ENCODE results near the gene TMEM100.

The TMEM100 gene, protein sequence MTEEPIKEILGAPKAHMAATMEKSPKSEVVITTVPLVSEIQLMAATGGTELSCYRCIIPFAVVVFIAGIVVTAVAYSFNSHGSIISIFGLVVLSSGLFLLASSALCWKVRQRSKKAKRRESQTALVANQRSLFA

DNA sequence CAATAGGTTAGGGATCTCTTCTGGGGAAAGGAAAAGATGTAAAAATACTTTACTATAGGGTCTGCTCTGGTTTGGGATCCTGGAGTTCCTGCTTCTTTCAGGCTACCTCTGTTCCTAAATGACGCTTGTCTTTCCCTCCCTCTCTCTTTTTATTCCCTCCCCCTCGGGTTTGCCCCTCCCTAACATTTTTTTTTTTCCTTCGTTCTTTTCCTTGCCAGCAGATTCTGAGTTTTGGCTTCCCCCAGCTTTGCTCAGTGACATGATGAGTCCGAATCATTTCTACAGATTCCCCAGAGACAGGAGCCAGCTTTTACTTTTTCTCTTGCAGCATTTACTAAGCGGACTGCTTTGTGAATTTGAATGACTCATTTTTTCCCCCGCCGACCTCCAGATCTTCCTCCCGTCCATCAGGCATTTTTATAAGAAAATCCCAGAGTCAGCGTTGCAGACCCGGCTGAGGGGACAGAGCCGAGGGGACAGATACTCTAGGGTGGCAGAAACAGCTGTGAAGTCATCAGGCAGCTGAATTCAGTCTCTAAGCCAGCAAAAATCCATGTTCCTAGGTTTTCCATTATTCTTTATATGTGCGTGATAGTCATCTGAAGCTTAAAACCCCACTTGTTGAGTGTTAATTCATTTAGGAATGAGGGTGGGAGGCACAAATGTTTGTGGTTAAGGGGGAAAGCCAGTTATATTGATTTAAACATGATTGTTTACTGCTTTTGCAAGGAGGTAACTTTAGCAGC lies at the start of gene TMEM100:
Gene TMEM100 (minus strand): TSS at position 123 of the 746 bp plus-strand sequence. CDS start 1,794 bp downstream, outside the sequence.
- no peak for DNase-seq

DNA sequence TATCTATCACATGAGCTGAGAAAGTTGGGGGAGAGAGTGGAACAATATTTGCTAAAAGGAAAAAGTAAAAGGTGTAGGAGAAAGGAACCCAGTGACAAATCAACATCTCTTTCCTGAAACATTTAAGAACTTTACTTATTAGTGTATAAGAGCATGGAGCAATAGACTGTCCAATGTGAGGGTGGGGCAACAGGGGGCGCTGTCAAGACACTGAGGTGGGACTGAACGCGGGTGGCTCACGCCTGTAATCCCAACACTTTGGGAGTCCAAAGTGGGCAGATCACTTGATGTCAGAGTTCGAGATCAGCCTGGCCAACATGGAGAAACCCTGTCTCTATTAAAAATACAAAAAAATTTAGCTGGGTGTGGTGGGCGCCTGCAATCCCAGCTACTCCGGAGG lies 49.4 kb upstream of the TMEM100 start:
- DNase-seq = no peak

DNA sequence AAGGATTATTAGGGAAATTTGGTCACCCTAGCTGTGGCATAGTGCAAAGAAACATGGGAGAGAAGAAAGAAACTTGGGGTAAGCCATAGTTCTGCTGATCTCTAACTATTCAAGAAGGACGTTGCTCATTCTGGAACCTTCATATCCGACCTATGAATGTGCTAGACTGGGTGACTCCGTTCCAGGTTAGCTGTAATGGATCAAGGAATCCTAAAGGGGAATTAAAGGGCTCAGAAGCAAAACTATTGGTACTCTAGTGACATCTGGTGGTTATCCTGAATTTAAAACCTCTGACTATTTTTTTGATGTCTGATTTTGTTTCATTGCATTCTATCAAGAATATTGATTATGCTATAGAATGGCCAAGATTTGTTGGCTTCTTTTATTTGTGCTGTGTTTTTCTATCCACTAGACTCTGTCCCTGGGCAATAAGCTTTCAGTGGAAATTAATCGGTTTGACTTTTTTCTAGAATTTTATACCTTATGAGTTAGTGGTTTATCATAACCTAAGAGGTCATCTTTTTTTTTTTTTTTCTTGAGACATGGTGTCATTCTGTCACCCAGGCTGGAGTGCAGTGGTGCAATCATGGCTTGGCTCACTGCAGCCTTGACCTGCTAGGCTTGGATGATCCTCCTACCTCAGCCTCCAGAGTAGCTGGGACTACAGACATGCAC lies 47.7 kb upstream of the TMEM100 start:
- DNase-seq = no peak

DNA sequence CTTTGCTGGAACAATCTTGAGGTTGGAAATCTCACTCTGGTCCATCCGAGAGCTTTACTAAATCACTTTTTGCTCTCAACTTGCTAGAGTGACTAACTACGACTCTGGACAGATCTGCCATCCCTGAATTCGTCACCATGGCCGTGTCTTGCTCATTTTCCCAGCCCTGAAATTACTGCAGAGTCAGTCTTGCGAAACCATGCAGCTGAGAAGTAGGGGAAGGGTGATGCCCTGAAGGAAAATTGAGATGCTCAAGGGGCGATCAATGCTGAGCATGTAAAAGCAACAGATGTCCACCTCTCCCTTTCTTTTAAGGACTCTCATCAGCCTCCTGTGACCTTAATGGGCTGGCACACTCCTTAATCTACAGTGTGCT lies 46.9 kb upstream of the TMEM100 start:
- no peak for DNase-seq

DNA sequence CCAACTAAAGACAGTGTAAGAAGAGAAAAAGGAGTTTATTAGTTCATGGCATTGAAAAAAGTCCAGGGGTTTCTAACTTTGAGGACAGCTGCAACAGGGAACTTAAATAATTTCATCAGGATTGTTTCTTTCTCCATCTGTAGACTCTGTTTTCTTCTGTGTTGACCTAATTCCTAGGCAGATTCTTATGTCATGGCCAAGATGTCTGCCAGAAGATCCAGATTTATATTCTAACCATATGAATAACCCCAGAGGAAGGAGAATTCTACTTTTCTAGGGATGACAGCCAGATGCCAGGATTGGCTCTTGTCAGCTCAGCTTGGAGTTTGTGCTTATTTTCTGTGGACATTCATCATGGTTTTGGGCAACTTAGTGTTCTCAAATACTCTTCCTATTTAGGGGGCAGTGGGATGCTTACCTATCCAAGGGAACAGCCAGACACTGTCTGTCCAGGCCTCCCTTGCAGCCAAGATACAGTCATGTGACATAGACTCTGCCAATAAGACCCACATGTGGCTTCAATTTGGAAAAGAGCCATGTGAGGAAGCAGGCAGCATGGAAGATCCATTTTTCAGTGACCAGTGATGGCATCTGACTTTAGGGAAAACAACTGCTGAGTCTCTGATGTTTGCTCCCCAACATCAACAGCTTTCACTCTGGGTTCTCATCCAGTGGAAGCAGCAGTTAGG lies 46.4 kb upstream of the TMEM100 start:
- no peak for DNase-seq

DNA sequence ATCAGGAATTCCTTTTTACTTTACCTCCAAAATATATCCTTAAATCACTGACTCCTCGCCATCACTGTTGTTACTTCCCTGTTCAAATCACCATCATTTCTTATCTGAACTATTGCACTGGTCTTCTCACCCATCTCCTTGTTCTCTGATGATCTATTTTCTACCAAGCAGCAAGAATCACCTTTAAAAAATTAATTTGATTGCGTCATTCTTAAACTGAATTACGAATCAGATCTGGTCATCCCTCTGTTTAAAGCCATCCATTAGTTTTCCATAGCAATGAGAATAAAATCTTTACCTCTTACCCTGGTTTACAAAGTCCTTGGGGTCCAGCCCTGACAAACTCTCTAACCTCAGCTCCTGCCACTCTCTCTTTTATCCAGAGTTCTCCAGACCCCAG lies 42.8 kb upstream of the TMEM100 start:
- DNase-seq = no peak

DNA sequence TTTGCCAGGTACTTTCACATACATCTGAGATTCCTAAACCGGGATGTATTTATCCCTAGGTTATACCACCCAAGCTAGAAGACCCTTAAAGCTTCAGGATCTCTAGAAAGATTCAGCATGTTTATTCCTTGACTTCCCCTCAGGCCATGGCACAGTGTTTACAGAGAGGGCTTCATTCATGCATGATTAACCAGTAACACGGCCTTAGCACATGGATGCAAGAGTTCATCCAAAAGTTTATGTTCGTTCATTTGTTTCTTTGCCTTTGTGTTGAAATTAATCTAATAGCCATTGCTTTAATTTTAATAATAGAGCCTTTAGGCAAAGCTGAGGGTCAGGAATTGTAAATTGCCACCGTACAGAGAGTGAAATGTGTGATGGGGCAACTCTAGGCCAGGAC lies 41.9 kb upstream of the TMEM100 start:
- no peak for DNase-seq

DNA sequence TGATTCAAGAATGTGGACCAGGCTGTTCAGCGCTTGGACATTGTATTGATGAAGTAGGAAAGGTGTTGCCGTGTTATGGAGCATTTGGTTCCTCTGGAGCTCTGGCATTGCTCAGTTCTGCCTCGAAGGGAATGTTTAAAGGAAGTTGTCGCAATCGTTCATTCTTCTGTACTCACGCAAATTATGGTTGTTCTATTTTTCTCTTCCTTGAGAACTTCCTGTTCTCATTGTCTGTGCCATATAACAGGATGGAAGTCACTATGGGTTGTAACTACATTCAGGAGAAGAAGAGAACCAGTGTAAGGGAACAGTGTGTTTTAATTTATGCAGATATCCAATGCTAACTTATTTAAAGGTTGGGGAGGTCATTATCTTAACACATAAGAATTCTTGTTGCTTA lies 41.2 kb upstream of the TMEM100 start:
- no peak for DNase-seq

DNA sequence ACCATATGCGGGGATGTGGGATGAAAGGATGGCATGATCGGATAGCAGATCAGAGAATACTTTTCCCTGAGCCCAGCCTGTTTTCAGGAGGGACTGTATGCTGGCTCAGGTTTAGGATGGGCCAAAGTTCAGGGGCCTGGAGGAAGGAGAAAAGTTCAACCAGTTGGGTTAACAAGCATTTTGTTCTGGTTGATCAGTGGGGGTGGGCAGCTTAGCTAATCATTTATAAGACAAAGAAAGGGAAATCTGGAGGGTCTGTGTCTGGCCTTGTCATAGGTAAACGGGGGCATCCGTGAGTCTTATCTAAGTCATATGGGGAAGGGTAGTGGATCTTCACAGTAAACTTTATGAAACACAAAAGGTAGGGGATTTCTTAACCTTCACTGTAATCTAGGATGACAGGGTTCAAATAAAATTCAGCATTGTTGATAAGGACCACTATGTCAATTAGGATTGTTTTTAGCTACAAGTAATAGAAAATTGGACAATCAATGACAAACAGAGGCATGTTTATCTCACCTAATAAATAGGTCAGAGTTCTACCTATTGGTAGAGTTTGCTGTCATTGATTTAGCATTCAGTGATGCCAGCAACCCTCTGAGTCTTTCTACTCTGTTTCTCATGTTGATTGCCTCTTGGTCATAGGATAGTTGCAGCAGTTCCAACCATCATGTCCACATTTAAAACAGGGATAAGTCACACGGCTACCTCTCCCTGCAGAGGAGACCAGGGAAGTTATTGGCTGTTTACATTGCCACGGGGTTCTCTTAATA lies 39.6 kb upstream of the TMEM100 start:
- DNase-seq = no peak

DNA sequence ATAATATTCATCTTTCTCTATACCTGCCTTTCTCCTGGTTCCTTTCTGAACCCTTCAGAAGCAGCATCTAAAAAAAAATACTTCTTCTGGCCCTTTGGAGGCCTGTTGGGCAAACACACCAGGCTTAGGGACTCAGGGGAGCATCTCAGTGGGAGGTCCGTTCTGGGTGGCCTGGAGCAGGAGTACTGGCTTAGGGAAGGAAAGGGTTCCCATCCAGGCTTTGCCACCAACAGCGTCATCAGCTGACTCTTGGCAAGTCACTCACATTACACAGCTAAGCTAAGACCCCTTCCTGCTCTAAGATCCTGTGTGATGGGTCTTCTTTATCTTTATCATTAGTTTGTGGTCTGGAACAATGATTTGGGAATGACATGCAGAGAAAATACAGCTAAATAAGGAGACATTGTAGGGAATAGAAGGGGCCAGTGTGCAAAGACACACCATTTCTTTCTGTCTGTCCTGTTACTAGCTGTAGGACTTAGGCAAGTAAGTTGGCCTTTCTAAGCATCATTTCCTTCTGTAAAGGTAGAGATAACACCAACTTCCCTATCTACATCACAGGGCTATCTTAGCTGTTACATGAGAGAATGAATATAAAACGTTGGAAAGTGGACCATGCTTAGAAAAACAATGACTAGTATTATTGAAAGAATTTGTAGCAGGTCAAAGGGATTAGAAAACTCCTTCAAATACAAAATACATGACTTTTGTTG lies 38.1 kb upstream of the TMEM100 start:
- no peak for DNase-seq

DNA sequence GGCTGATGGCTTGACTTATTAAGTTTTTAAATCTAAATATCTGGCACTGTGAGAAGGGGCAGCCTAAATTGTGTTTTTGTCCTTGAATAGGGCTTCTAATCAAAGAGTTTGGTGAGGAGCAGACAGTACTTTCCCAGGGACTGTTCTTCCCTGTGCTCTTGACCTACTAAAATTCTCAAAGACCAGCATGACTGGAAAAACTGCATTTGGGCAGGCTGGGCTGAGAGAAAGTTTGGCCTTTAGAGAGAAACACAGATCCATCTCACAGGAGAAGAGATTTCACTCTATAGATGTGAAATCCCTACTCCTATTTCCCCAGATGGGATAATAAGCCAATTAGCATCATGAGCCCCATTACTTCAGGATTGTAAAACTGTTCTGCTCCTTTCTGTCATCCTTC lies 35.5 kb upstream of the TMEM100 start:
- no peak for DNase-seq

DNA sequence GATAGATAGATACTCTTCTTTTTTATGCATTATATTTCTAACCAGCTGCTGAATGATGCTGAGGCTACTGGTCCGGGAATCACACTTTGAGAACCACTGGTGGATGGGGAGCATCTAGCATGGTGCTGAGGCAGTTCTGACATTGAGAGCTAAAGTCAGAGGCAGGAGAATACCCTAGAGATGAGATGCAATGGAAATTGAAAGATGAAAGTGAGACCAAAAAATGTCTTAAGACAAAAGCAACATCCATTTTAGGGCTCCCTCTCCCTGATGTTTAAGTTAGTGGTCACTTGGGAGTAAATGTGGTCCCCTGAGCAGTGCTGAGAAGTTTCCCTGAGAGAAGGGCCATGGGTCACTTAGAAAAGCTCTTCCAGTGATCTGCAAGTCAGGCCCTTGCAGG lies 35.0 kb upstream of the TMEM100 start:
- no peak for DNase-seq

DNA sequence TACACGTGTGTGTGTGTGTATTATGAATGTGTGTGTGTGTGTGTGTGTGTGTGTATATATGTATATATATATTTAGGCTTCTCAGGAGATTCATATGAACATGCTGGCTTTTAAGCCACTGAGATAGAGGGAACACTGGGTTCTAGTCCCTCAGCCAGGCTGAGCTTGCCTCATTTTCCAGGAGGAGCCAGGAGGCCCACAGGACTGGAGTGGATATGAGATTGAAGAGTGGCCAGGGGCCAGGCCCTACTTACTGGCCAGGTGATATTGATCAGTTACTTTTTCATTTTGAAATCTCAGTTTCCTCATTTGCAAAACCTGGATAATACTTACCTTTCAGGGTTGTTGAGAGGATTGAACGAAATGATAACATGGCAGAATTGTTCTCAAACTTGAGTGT lies 34.0 kb upstream of the TMEM100 start:
- DNase-seq = no peak

DNA sequence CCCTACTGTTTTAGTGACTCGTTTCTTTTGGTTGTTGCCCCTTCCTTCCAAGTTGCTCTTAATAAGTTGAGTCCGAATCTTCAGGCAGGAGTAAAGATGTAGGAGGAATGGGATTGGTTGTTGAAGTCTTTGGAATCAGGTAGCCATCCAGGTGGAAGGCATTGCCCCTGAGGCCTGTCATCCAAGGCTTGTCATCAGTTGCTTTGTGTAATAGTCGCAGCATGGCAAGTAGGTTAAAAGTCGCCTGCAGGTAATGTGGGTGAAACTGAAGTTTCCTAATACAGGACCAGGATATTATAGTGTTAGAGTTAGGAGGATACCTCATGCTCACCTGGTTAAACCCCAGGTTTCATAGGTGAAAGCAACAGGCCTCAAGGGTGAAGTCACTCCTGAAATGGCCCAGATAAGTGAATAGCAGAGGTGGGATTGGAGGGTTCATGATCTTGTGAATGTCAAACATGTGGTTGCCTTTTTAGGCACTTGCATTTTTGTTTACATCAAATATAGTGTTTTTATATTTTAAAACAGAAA lies 29.1 kb upstream of the TMEM100 start:
- DNase-seq = no peak

DNA sequence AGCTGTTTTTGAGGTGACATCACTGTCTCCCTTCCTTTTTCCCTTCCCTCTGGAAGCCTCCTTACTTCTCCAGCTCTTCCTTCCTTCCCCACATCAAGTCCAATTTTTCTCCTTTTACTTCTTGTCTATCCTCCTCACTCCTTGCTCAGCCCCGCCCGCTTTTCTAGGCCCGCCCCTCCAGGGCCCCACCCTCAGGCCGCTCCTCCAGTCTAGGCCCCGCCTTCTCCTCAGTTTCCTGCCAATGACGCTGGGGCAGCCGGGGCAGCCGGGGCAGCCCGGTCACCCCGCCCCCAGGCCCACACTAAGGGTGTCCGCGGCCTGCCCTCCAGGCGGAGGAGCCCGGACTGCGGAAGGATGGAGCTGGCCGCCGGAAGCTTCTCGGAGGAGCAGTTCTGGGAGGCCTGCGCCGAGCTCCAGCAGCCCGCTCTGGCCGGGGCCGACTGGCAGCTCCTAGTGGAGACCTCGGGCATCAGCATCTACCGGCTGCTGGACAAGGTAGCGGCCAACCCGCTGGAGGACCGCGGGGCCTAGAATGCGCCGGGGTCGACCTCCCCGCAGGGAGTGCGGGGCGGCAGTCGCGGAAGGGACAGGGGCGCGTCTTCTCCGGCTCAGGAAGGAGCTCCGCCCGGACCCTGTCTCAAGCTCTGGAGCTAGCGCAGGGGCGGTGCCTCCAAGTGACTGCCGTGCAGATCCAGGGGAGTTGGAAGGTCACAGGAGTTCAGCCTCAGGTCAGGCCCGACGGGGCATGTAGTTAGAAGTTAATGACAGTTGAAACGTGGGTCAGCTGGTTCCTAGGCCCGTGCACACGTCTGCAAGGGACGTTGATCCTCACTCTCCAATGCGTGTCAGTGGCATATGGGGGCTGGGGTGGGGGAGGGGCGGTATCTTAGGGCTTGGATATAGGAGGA lies 28.3 kb upstream of the TMEM100 start, which contains the start of gene PCTP:
Gene PCTP (plus strand): TSS at position 302 of the 908 bp plus-strand sequence. CDS start 53 bp downstream, at position 355.
- DNase-seq = peak; percentile 67

DNA sequence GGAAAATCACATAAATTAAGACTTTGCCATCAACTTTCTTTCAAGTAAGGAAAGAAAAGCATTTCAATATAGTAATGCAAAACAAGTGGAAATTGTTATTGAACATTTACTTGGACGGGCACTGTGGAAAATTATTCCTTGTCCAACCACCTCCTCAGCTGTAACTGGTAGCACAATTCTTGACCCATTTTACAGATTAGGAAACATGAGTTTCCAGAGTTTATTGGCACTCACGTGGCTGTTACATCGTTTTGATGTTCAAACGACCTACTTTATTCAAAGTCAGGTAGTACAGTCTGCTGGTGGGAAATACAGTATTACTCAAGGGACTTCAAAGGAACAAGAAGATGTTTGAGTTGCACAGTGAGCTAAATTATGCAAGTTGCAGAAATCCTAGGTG lies 27.3 kb upstream of the TMEM100 start:
- no peak for DNase-seq

DNA sequence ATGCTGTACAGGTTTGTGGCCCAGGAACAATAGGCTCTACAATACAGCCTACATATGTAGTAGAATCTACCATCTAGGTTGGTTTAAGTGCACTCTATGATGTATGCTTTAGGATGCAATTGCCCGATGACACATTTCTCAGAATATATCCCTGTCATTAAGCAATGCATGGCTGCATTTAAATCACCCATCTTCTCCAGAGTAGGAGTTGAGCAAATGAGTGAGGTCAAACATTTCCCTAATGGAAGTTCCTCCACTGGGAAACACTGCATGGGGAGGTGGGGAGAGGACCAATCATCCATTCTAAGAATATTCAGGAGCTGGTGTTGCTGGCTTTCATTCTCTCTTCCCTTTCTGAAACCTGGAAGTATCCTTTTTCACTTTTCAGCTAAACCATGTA lies 26.2 kb upstream of the TMEM100 start:
- DNase-seq = no peak

DNA sequence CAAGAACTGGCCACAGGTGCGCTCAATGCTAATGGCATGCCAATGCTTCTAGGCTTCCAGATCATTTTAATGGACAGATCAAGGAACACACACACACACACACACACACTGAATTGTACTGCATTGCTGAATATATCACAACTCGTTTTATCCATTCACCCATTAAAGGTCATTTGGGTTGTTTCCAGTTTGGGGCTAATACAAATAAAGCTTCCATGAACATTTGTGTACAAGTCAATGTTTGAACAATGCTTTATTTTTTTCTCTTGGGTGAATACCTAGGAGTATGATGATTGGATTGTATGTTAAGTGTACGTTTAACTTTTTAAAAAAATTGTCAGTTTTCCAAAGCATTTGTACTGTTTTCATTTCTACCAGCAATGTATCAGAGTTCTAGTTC lies 24.5 kb upstream of the TMEM100 start:
- DNase-seq = no peak

DNA sequence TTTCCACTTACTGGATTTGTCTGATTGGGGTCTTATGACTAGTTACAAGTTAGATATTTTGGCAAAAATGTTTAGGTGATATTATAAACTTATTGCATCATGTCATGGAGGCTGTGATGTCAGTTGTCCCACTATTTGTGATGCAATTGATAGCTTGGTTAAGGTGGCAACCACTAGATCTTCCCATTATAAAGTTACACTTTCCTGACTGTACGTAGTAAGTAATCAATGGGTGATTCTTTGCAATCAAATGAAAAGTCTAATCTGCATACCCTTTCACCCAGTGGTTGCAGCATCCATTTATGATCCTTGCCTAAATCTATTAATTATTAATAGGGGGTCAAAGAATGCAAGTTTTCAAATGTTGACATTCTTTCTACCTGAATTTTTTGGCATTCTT lies 23.8 kb upstream of the TMEM100 start:
- no peak for DNase-seq

DNA sequence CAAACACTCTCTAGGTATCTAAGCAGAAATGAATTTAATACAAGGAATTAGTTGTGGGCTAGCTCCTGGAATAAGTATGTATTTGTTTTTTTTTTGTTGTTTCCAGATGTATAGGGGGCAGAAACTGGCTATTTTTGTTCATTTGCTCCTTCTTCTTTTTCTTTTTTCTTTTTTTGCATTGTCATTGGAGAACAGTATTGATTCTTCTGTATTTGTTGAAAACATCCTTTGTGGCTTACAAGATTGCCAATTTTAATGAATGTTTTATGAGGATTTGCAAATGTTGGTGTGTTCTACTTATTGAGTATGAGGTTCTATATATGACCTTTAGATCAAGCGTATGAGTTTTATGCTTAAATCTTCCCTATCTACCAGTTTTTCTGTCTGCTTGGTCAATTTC lies 22.6 kb upstream of the TMEM100 start:
- no peak for DNase-seq
